OCI-LY1 (cell line): ENCODE measurements around the gene CERS3.

Experiments used
- H2AFZ ChIP-seq: fragments of 200-600 bp; sonication (generic), shearing (Covaris generic); 2 replicates; pipeline ENCODE4 v1.6.0; 2014; ENCODE audit warnings: antibody characterized with exemption, mild to moderate bottlenecking, low read length
- H3F3A ChIP-seq: fragments of 200-600 bp; sonication (generic), shearing (Covaris generic); 2 replicates; pipeline ENCODE4 v1.6.0; 2014; ENCODE audit warnings: mild to moderate bottlenecking, antibody characterized with exemption, low read length, moderate library complexity; ENCODE audit not compliant: insufficient read depth
- H3K27ac ChIP-seq: fragments of 200-600 bp; sonication (generic); 2 replicates; pipeline ENCODE4 v1.5.1; 2014; ENCODE audit warnings: low read length, mixed run types, mild to moderate bottlenecking, low read depth; ENCODE audit not compliant: poor library complexity, severe bottlenecking
- H3K27me3 ChIP-seq: fragments of 200-600 bp; sonication (generic); 2 replicates; pipeline ENCODE4 v1.6.0; 2014; ENCODE audit warnings: antibody characterized with exemption, mild to moderate bottlenecking, low read length, moderate library complexity; ENCODE audit not compliant: insufficient read depth
- H3K36me3 ChIP-seq: fragments of 200-600 bp; sonication (generic); 2 replicates; pipeline ENCODE4 v1.6.1; 2014; ENCODE audit warnings: mild to moderate bottlenecking, antibody characterized with exemption, low read length, moderate library complexity, mixed read lengths; ENCODE audit not compliant: insufficient read depth
- H3K4me1 ChIP-seq: fragments of 200-600 bp; sonication (generic); 2 replicates; pipeline ENCODE4 v1.5.1; 2014; ENCODE audit warnings: mild to moderate bottlenecking, low read length, moderate library complexity; ENCODE audit not compliant: insufficient read depth, severe bottlenecking
- H3K4me2 ChIP-seq: fragments of 200-600 bp; sonication (generic), shearing (Covaris generic); 2 replicates; pipeline ENCODE4 v1.6.1; 2014; ENCODE audit warnings: low read length
- H3K4me3 ChIP-seq: fragments of 200-600 bp; sonication (generic); 2 replicates; pipeline ENCODE4 v1.5.1; 2014; ENCODE audit warnings: low read length, low read depth, mild to moderate bottlenecking, mixed read lengths; ENCODE audit not compliant: poor library complexity, severe bottlenecking
- H3K79me2 ChIP-seq: fragments of 200-600 bp; shearing (Covaris generic); 2 replicates; pipeline ENCODE4 v1.6.1; 2016; ENCODE audit warnings: mixed run types, low read length, mixed read lengths; ENCODE audit not compliant: insufficient read depth
- H3K9ac ChIP-seq: fragments of 200-600 bp; sonication (generic), shearing (Covaris generic); 2 replicates; pipeline ENCODE4 v1.6.1; 2014; ENCODE audit warnings: mild to moderate bottlenecking, low read length, mixed read lengths
- H3K9me2 ChIP-seq: fragments of 200-600 bp; sonication (generic), shearing (Covaris generic); 2 replicates; pipeline ENCODE4 v1.6.1; 2014; ENCODE audit warnings: low read depth, mild to moderate bottlenecking, low read length, mixed read lengths
- H3K9me3 ChIP-seq: fragments of 200-600 bp; shearing (Covaris generic); 2 replicates; pipeline ENCODE4 v1.6.1; 2014; ENCODE audit warnings: low read length, mixed read lengths
- H4K20me1 ChIP-seq: fragments of 200-600 bp; sonication (generic), shearing (Covaris generic); 2 replicates; pipeline ENCODE4 v1.6.0; 2016; ENCODE audit warnings: mild to moderate bottlenecking, low read length; ENCODE audit not compliant: insufficient read depth
- EZH2 ChIP-seq: fragments of 200-600 bp; sonication (generic), shearing (Covaris generic); IDR thresholded peaks from 2 replicates; pipeline ENCODE4 v1.8.0; 2017; ENCODE audit warnings: borderline replicate concordance, mixed run types, mild to moderate bottlenecking, antibody characterized with exemption, low read length, moderate library complexity, mixed read lengths
- TF ChIP-seq, protein P1 (sequence below): fragments of 200-600 bp; sonication (generic), shearing (Covaris generic); IDR thresholded peaks from 2 replicates; pipeline ENCODE4 v1.5.1; 2017; ENCODE audit warnings: mild to moderate bottlenecking, antibody characterized with exemption, low read length, moderate library complexity, mixed read lengths

CERS3 gene

DNA sequence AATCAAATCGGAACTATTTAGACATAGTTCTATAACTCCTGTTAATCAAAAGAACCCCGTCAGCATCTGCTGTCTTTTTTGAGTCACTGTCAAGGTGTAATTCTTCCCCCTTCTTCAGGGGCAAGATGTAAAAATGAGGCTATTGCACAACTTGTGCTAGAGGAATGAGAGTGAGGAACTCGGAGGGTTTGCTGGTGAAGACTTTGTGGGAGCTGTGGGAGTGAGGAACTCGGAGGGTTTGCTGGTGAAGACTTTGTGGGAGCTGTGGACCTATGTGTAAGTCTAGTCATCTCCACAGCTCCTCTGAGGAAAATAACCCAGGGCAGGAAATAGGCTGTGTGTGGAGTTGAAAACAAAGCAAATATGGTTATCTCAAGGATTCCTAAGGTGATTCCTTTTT is 2.5 kb upstream of the CERS3 start:
- no peak overlapping the region for H3K9ac ChIP-seq
- H3F3A ChIP-seq = no peaks in the 10 kb centered on the region
- H3K4me3 ChIP-seq = no peak overlapping the region
- no peaks in the 10 kb centered on the region for H3K27me3 ChIP-seq
- H3K4me2 ChIP-seq = no peak overlapping the region
- H3K36me3 ChIP-seq = no peaks in the 10 kb centered on the region
- no peak overlapping the region for H3K27ac ChIP-seq
- no peak overlapping the region for H2AFZ ChIP-seq
- H3K9me3 ChIP-seq = no peaks in the 10 kb centered on the region
- no peaks in the 10 kb centered on the region for H3K4me1 ChIP-seq
- H4K20me1 ChIP-seq = no peaks in the 10 kb centered on the region
- TF ChIP-seq EZH2 = no peak
- TF ChIP-seq, protein P1, sequence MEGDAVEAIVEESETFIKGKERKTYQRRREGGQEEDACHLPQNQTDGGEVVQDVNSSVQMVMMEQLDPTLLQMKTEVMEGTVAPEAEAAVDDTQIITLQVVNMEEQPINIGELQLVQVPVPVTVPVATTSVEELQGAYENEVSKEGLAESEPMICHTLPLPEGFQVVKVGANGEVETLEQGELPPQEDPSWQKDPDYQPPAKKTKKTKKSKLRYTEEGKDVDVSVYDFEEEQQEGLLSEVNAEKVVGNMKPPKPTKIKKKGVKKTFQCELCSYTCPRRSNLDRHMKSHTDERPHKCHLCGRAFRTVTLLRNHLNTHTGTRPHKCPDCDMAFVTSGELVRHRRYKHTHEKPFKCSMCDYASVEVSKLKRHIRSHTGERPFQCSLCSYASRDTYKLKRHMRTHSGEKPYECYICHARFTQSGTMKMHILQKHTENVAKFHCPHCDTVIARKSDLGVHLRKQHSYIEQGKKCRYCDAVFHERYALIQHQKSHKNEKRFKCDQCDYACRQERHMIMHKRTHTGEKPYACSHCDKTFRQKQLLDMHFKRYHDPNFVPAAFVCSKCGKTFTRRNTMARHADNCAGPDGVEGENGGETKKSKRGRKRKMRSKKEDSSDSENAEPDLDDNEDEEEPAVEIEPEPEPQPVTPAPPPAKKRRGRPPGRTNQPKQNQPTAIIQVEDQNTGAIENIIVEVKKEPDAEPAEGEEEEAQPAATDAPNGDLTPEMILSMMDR = no peak
- no peaks in the 10 kb centered on the region for H3K9me2 ChIP-seq
- H3K79me2 ChIP-seq = no peaks in the 10 kb centered on the region

DNA sequence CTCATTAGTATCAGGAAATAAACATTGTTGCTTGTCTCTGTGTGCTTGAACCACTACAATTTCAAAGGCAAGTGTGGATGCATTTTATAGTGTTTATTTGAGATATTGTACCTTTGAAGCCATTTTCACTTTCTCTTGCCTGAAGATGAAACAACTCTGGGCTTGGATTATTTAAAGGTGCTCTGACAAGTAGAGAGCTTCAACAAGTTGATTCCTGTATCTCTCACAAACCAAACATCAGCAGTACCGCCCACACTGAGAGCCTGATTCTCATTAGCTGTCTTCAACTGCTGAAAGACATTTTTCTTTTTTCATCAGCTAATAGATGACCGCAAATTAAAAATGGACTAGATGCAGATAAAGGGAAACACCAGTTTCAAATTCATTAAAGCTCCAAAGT is 806 bp upstream of the CERS3 start:
- Histone ChIP-seq H2AFZ (no peak overlapping the region), H3K9ac (no peak overlapping the region), H3K4me2 (no peak overlapping the region), H3K79me2 (no peaks in the 10 kb centered on the region), H3K4me1 (no peaks in the 10 kb centered on the region), H3K9me2 (no peaks in the 10 kb centered on the region), H3K27ac (no peak overlapping the region), H3K9me3 (no peaks in the 10 kb centered on the region), H4K20me1 (no peaks in the 10 kb centered on the region), H3K36me3 (no peaks in the 10 kb centered on the region), H3F3A (no peaks in the 10 kb centered on the region), H3K27me3 (no peaks in the 10 kb centered on the region), H3K4me3 (no peak overlapping the region)
- TF ChIP-seq, protein P1 = no peak
- TF ChIP-seq EZH2 = no peak

- Histone ChIP-seq H3K27ac (no peak overlapping the region), H3F3A (no peaks in the 10 kb centered on the region), H2AFZ (no peak overlapping the region), H3K36me3 (no peaks in the 10 kb centered on the region), H3K4me1 (no peaks in the 10 kb centered on the region), H3K79me2 (no peaks in the 10 kb centered on the region), H3K4me2 (no peak overlapping the region), H3K9ac (no peak overlapping the region), H3K27me3 (no peaks in the 10 kb centered on the region), H3K9me2 (no peaks in the 10 kb centered on the region), H4K20me1 (no peaks in the 10 kb centered on the region), H3K9me3 (no peaks in the 10 kb centered on the region), H3K4me3 (no peak overlapping the region)
- TF ChIP-seq, protein P1 = no peak
- TF ChIP-seq EZH2 = no peak
Measured at GRCh38 chr15:100526027-100526481, 2.7 kb downstream of the CERS3 start.
